Choroid plexus epithelial cell (primary cell): ENCODE measurements around the gene SZRD1.
A peak's percentile ranks its signal among the peaks of the same experiment; 100 is the strongest.

Experiments used
- DNase-seq: peaks from one replicate; pipeline ENCODE4 v3.0.0-alpha.2; 2010; ENCODE audit warnings: low read depth
- H3K4me3 ChIP-seq: 2 replicates; pipeline ENCODE4 v1.5.1; 2011; ENCODE audit warnings: low read depth, mild to moderate bottlenecking, control low read depth, low read length, moderate library complexity
- CTCF ChIP-seq: conservative IDR thresholded peaks from 2 replicates; pipeline ENCODE4 v1.5.1; 2011; ENCODE audit warnings: low read depth, mild to moderate bottlenecking, control low read depth, inconsistent platforms, low read length, moderate library complexity

The SZRD1 gene

GRCh38 chr1:16413191-16413590, 46.1 kb downstream of the SZRD1 start:
- no peak for DNase-seq
- H3K4me3 ChIP-seq = no peak overlapping the region
- TF ChIP-seq CTCF = no peak

GRCh38 chr1:16418823-16419425, 51.9 kb downstream of the SZRD1 start:
- no peak for TF ChIP-seq CTCF
- no peak overlapping the region for H3K4me3 ChIP-seq
- peak; percentile 37 for DNase-seq

GRCh38 chr1:16420424-16421118, 53.5 kb downstream of the SZRD1 start:
- DNase-seq = no peak
- no peak overlapping the region for H3K4me3 ChIP-seq
- TF ChIP-seq CTCF = no peak

- TF ChIP-seq CTCF = no peak
- H3K4me3 ChIP-seq = no peak overlapping the region
- DNase-seq = no peak
These were observed 54.2 kb downstream of the SZRD1 start for GRCh38 chr1:16421201-16421600.

- no peak overlapping the region for H3K4me3 ChIP-seq
- no peak for DNase-seq
- TF ChIP-seq CTCF = no peak
These were observed 55.0 kb downstream of the SZRD1 start for GRCh38 chr1:16422041-16422440.

- no peak for TF ChIP-seq CTCF
- no peak for DNase-seq
- H3K4me3 ChIP-seq = no peak overlapping the region
These were observed 58.3 kb downstream of the SZRD1 start for GRCh38 chr1:16425125-16426025.
